ENCODE data around the gene R3HDM2.

GRCh38 chr12:57332646-57333312 is 98.1 kb downstream of the R3HDM2 start:
- TF ChIP-seq CTCF (IDR thresholded peaks at IDR 0.05; ENCODE audit: low read length) (no peak), EZH2 (IDR thresholded peaks at IDR 0.05; ENCODE audit: borderline replicate concordance, low read length) (no peak)

Data from OCI-LY1 (cell line).